VCaP (cell line): ENCODE data around the gene SUDS3.
A peak's percentile ranks its signal among the peaks of the same experiment; 100 is the strongest.

ENCODE experiments used
- H3K27ac ChIP-seq: fragments of 450-650 bp; 2 replicates; pipeline ENCODE4 v1.5.1; 2017
- TF ChIP-seq, protein P1 (sequence below): fragments of 450-650 bp; conservative IDR thresholded peaks from 2 replicates; pipeline ENCODE4 v1.5.1; 2017; ENCODE audit warnings: mild to moderate bottlenecking, moderate library complexity

Gene SUDS3, protein sequence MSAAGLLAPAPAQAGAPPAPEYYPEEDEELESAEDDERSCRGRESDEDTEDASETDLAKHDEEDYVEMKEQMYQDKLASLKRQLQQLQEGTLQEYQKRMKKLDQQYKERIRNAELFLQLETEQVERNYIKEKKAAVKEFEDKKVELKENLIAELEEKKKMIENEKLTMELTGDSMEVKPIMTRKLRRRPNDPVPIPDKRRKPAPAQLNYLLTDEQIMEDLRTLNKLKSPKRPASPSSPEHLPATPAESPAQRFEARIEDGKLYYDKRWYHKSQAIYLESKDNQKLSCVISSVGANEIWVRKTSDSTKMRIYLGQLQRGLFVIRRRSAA

DNA sequence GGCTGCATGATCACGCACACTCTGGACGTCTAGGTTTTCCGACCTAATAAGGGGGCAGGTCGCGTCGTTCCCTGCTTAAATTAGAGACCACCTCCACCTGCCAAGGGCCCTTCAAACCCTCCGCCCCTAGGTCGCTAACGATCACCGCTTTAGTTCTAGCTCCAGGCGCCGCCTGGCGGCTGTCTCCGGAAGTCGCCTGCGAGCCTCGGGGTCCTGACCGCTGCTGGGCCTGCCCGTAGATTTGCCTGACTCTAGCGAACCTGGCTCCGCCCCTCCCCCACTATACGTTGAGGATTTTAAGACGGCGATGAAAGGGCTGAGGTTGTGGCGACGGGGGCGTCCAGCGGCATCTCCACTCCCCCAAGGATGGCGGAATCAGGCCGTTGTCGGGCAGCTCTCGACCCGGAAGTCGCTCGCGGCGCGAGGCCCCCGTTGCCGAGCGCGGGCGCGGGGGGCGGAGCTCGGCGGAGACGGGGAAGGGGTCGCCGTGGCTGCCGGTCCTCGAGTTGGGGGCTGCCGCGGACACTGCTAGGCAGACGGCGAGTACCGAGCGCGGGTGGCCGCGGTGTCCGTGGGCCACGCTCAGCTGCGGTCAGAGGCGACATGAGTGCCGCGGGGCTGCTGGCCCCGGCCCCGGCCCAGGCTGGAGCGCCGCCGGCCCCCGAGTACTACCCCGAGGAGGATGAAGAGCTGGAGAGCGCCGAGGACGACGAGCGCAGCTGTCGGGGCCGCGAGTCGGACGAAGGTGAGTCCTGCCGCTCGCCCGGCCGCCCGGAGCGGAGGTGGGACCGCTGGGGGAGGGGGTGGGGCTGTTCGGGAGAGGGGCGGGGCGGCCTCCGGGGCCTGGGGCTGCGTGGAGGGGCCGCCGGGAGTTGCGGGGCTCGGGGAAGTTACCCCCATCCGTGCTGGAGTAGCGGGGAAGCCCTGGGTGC lies at the start of gene SUDS3:
SUDS3 (plus strand) TSS at position 467 of the 932 bp plus-strand sequence; CDS start at position 604, 137 bp downstream.
- TF ChIP-seq, protein P1, sequence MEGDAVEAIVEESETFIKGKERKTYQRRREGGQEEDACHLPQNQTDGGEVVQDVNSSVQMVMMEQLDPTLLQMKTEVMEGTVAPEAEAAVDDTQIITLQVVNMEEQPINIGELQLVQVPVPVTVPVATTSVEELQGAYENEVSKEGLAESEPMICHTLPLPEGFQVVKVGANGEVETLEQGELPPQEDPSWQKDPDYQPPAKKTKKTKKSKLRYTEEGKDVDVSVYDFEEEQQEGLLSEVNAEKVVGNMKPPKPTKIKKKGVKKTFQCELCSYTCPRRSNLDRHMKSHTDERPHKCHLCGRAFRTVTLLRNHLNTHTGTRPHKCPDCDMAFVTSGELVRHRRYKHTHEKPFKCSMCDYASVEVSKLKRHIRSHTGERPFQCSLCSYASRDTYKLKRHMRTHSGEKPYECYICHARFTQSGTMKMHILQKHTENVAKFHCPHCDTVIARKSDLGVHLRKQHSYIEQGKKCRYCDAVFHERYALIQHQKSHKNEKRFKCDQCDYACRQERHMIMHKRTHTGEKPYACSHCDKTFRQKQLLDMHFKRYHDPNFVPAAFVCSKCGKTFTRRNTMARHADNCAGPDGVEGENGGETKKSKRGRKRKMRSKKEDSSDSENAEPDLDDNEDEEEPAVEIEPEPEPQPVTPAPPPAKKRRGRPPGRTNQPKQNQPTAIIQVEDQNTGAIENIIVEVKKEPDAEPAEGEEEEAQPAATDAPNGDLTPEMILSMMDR = peak; percentile 99
- H3K27ac ChIP-seq = peak within 1 kb of the TSS; percentile 95

DNA sequence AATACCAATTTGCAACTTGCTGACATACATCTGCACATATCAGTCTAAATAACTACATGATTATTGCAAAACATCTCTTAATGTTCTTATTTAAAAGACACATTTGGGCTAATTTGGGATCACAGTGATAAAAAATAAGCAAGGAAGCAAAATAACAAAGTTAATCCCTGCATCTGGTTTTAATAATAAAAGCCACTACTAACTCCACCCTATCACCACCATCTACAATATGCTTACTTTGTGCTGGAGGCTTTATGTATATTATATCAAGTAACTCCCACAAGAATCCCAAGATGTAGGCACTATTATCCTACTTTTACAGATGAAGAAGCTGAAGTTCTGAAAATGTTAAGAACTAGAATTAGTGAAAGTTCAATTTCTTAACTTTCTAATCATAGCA lies 49.4 kb upstream of the SUDS3 start:
- TF ChIP-seq, protein P1 = no peak
- no peak overlapping the region for H3K27ac ChIP-seq

DNA sequence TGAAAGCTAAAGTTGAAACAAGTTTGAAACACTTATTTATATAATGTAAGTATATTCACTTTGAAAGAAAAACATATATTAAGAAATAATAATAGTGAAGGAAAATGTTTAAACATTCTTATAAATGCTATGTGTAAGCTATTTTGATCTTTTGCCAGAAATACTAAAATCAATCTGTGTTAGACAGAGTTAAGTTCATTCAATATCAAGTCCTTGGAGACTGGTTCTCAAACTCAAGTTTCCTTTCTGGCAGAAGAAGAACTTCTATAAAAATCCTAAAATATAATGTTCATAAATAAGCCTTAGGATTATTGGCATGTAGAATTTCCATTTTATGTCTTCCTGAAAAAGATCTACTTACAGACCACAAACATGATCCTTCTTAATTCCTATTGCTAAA lies 49.0 kb upstream of the SUDS3 start:
- TF ChIP-seq, protein P1 = no peak
- no peak overlapping the region for H3K27ac ChIP-seq

DNA sequence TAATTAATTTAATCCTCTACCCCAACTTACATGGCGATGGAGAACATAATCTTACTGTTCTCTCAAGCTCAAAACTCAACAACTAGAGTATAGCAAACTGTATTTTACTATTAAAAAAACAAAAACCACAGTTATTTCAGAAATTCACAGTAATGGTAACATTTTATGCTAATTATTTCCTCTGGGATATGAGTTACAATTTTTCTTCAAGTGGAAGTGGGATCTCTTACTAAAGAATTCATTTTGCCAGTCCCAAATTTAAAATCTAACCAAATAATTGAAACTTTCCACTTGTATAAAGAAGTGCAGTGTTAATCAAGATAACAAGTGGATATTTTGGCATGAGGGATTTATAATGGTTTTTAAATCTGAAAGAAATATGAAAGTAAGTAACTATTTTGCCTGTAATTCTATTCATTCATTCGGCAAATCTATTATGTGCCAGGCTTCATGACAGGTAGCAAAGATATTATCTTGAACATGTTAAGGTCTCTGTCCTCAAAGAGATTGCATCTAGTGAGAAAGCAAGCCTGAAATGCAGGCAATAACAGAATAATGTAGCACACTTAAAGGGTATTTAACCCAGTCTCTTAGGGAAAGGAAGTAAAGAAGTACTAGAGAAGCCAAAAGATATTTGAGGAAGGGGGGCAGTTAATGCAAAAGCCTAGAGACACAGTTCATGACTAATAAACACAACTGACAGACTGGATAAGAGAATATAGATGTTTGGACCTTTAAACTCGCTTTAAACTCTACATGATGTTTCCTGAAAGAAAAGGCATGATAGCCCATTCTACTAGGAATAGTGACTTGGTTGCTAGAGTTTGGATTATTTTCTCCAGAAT lies 47.6 kb upstream of the SUDS3 start:
- H3K27ac ChIP-seq = no peak overlapping the region
- TF ChIP-seq, protein P1 = no peak

DNA sequence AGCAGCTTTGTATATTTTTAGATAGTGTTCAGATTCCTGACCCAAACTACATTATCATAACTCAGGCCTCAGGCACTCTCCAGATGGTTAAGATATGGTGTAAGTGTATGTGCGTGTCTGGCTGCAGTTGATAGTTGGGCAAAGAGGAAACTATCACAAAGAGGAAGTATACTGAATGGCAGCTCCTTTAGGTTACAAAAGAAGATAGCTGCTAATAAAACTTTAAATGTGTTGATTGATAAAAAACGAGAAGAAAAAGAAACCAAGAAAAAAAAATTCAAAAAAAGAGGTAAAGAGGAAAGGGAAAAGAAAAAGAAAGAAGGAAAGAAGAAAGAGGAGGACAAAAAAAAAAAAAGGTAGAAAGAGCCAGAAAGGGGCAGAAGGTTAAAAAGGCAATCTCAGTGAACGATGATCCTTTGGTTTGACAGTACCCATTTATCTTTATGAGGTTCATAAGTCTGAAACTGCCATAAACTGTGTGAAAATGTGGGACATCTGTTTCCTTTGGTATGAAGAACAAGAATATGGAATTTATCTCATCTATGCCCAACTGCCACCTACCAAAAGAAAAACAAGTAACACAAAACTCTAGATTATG lies 45.8 kb upstream of the SUDS3 start:
- TF ChIP-seq, protein P1 = no peak
- H3K27ac ChIP-seq = peak overlapping the region; percentile 25

DNA sequence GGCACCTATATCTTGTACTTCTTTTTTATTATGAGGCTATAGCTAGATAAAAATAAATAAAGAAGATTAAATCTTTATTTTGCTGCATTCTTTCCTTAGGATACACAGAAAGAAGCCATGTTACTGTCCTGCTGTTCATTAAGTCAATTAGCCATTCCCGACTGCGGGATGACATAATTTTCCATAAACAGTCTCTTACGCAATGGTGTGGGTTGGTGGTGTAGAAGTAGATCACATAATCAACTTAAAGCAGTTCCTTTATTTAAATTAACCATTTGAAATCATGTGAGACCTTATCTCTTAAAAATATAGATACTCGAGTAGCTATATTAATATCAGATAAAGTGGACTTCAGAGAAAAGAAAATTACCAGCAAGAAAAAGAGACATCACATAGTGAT lies 43.8 kb upstream of the SUDS3 start:
- TF ChIP-seq, protein P1 = no peak
- no peak overlapping the region for H3K27ac ChIP-seq
